ENCODE measurements around the gene MCTP2. TPM values are rescaled to one million over a fixed set of nuclear protein-coding genes. Genes with fewer than 3 reads are reported as not detected.
"Not testable (repeated sequence)": the region's sequence is repeated elsewhere in the genome, so short reads cannot be mapped to it uniquely, and the experiment has no call there.

MCTP2 gene
- total RNA-seq, 4 donors from 2014 or later, result 0.13 to 2.0 (median 0.43) TPM

- no peaks in the 10 kb centered on the region for H3K36me3 ChIP-seq
- in situ Hi-C loops (cut with MboI; ENCODE audit: low sequenced_read_pairs in 4 of 4) (no loop called here), intact Hi-C loops (cut with DNase I; ENCODE audit: low total_unique reads) (no loop called here)
- DNase-seq, result no peak
- no peaks in the 10 kb centered on the region for H3K9me3 ChIP-seq
- H3K27me3 ChIP-seq, result no peaks in the 10 kb centered on the region
- H3K4me3 ChIP-seq, result no peak overlapping the region
- no peaks in the 10 kb centered on the region for H3K4me1 ChIP-seq
- H3K27ac ChIP-seq, result no peak overlapping the region
- no peak for ATAC-seq
- TF ChIP-seq POLR2A (IDR thresholded peaks at IDR 0.05) (no peak), CTCF (IDR thresholded peaks at IDR 0.05 in 4 of 5, conservative IDR thresholded peaks at IDR 0.05 in 1 of 5) (no peak)
Observed at GRCh38 chr15:94487635-94488034, 256.3 kb downstream of the MCTP2 start.

DNA sequence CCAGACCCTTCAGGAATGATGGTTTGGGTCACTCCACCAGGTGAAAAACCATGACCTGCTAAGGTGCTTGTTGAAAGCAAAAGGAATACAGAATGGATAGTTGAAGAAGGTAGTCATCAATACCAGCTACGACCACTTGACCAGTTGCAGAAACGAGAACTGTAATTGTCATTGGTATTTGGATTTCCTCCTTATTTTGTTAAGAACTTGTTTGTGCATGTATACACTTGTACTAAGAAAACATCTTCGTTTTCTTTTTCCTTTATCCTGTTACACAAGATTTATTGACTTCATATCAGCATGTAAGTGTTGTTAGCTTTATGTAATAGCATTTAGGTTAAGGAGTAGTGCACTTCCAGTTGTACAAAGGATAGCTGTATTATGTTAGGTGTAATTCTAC is 261.8 kb downstream of the MCTP2 start:
- intact Hi-C loops (cut with DNase I; ENCODE audit: low total_unique reads) (no loop called here), in situ Hi-C loops (cut with MboI; ENCODE audit: low sequenced_read_pairs in 4 of 4) (no loop called here)
- Histone ChIP-seq H3K9me3 (no peaks in the 10 kb centered on the region), H3K36me3 (no peaks in the 10 kb centered on the region), H3K4me1 (no peaks in the 10 kb centered on the region), H3K27ac (no peak overlapping the region), H3K27me3 (no peaks in the 10 kb centered on the region), H3K4me3 (no peak overlapping the region)
- ATAC-seq (no peak), DNase-seq (no peak)
- TF ChIP-seq POLR2A (IDR thresholded peaks at IDR 0.05) (no peak), CTCF (IDR thresholded peaks at IDR 0.05 in 4 of 5, conservative IDR thresholded peaks at IDR 0.05 in 1 of 5) (no peak)

- H3K27ac ChIP-seq; intact Hi-C loops (cut with DNase I; ENCODE audit: low total_unique reads); DNase-seq; in situ Hi-C loops (cut with MboI; ENCODE audit: low sequenced_read_pairs in 4 of 4); H3K4me1 ChIP-seq; ATAC-seq; H3K27me3 ChIP-seq; H3K4me3 ChIP-seq; H3K36me3 ChIP-seq; H3K9me3 ChIP-seq: not testable (repeated sequence)
Observed at GRCh38 chr15:94493586-94493985, 262.2 kb downstream of the MCTP2 start.

- in situ Hi-C loops (cut with MboI; ENCODE audit: low sequenced_read_pairs in 4 of 4), result no loop called here
- Histone ChIP-seq H3K27ac (no peak overlapping the region), H3K4me1 (no peaks in the 10 kb centered on the region), H3K9me3 (no peaks in the 10 kb centered on the region), H3K4me3 (no peak overlapping the region), H3K27me3 (no peaks in the 10 kb centered on the region), H3K36me3 (no peaks in the 10 kb centered on the region)
- intact Hi-C loops (cut with DNase I; ENCODE audit: low total_unique reads), result no loop called here
- ATAC-seq (no peak), DNase-seq (no peak)
- TF ChIP-seq CTCF (IDR thresholded peaks at IDR 0.05 in 4 of 5, conservative IDR thresholded peaks at IDR 0.05 in 1 of 5) (no peak), POLR2A (IDR thresholded peaks at IDR 0.05) (no peak)
Observed at GRCh38 chr15:94494732-94495131, 263.4 kb downstream of the MCTP2 start.

DNA sequence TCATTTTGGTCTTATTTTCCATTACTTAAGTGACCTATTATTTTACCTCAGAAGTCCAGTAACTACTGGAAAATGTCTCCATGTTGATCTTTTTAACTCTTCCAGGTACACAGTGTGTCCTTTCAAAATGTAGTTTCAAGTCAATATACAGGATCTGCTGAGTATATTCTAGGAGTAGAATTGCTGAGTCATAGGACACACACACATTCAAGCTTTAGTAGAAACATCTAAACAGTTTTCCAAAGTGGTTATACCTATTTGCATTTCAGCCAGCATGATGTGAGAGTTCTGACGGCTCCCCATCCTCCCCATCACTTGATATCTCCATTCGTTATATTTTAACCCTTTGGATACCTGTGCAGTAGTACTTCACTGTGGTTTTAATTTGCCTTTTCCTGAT is 271.9 kb downstream of the MCTP2 start:
- Histone ChIP-seq H3K27ac (no peak overlapping the region), H3K27me3 (no peaks in the 10 kb centered on the region), H3K9me3 (no peaks in the 10 kb centered on the region), H3K4me3 (no peak overlapping the region), H3K4me1 (no peaks in the 10 kb centered on the region), H3K36me3 (no peaks in the 10 kb centered on the region)
- ATAC-seq (no peak), DNase-seq (no peak)
- intact Hi-C loops (cut with DNase I; ENCODE audit: low total_unique reads) (no loop called here), in situ Hi-C loops (cut with MboI; ENCODE audit: low sequenced_read_pairs in 4 of 4) (no loop called here)
- TF ChIP-seq CTCF (IDR thresholded peaks at IDR 0.05 in 4 of 5, conservative IDR thresholded peaks at IDR 0.05 in 1 of 5) (no peak), POLR2A (IDR thresholded peaks at IDR 0.05) (no peak)

All from gastrocnemius medialis (tissue), 4 donors.